Mesothelial cell of epicardium (in vitro differentiated cells): ENCODE results near the gene PHF11. TPM values are rescaled to one million over a fixed set of nuclear protein-coding genes. Genes with fewer than 3 reads are reported as not detected.

Source experiments
- DNase-seq, 2 experiments: peaks; one replicate each; pipeline ENCODE4 v3.0.0; 2021; ENCODE audit warnings: low spot score in 2 of 2; ENCODE audit not compliant: unreplicated experiment in 2 of 2
- H3K27ac Mint-ChIP-seq: 2 replicates; pipeline ENCODE4 v1.8.0; 2021; ENCODE audit warnings: mixed read lengths
- H3K27me3 Mint-ChIP-seq: 2 replicates; pipeline ENCODE4 v1.8.0; 2021; ENCODE audit warnings: low read depth, mixed read lengths
- H3K36me3 Mint-ChIP-seq: 2 replicates; pipeline ENCODE4 v1.8.0; 2021; ENCODE audit warnings: mixed read lengths
- H3K4me1 Mint-ChIP-seq: 2 replicates; pipeline ENCODE4 v1.8.0; 2021; ENCODE audit warnings: mixed read lengths
- H3K4me3 Mint-ChIP-seq: 2 replicates; pipeline ENCODE4 v1.8.0; 2021; ENCODE audit warnings: mild to moderate bottlenecking, moderate library complexity, mixed read lengths
- H3K9me3 Mint-ChIP-seq: 2 replicates; pipeline ENCODE4 v1.8.0; 2021; ENCODE audit warnings: mixed read lengths
- total RNA-seq: library from RNA; stranded (reverse); gene quantifications from 3 replicates; pipeline ENCODE4 v1.2.1, GENCODE V29; 2021
- TF ChIP-seq, protein P1 (sequence below): fragments of 200-600 bp; sonication (generic); IDR thresholded peaks from one replicate; pipeline ENCODE4 v1.5.0; 2021; ENCODE audit warnings: antibody characterized with exemption; ENCODE audit not compliant: unreplicated experiment

Gene PHF11
- total RNA-seq, 1 donor from 2014 or later, result 33.3 TPM

DNA sequence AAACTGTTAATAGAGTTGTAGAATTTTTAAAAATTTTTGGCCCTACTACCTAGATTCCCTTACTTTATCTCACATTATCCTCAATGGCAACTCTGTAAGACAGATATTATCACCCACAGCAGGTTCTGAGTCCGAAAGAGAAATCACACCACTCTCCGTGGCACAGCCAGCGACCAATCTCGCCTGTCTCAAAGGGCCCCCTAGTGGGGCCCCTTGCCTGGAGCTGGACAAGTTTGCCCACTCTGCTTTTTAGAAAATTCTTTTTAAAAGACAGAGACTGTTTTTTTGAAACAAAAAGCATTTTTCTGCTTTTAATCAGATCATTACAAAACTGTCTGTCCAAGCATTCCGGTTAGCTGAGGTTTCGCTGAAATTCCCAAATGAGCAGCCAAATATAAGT is 21.7 kb downstream of the PHF11 start:
- peaks cover 2% of the 10 kb centered on the region for H3K4me1 Mint-ChIP-seq
- TF ChIP-seq, protein P1, sequence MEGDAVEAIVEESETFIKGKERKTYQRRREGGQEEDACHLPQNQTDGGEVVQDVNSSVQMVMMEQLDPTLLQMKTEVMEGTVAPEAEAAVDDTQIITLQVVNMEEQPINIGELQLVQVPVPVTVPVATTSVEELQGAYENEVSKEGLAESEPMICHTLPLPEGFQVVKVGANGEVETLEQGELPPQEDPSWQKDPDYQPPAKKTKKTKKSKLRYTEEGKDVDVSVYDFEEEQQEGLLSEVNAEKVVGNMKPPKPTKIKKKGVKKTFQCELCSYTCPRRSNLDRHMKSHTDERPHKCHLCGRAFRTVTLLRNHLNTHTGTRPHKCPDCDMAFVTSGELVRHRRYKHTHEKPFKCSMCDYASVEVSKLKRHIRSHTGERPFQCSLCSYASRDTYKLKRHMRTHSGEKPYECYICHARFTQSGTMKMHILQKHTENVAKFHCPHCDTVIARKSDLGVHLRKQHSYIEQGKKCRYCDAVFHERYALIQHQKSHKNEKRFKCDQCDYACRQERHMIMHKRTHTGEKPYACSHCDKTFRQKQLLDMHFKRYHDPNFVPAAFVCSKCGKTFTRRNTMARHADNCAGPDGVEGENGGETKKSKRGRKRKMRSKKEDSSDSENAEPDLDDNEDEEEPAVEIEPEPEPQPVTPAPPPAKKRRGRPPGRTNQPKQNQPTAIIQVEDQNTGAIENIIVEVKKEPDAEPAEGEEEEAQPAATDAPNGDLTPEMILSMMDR, result no peak
- H3K27ac Mint-ChIP-seq, result no peak overlapping the region
- no peaks in the 10 kb centered on the region for H3K9me3 Mint-ChIP-seq
- H3K27me3 Mint-ChIP-seq, result no peaks in the 10 kb centered on the region
- H3K4me3 Mint-ChIP-seq, result no peak overlapping the region
- H3K36me3 Mint-ChIP-seq, result peaks cover 40% of the 10 kb centered on the region
- DNase-seq, result no peak

DNA sequence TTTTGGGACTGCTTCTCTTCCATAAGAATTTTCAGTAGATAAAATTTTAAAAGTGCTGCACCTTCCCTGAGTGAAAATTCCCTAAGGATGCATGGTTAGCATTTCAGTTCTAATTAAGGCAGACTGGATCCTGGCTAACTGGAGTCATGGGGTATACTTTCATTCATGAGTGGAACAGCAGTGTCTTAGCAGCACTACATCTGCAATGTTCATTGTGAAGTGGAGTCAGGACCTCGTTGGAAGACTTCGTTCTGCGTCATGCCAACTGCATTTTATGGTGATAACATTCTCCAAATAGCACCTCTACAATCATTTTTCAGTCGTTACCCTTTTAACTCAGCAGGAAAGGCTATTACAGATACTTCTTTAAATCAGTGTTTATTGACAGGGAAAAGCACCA is 25.5 kb downstream of the PHF11 start:
- Mint-ChIP-seq H3K27me3 (no peaks in the 10 kb centered on the region), H3K4me1 (peaks cover 2% of the 10 kb centered on the region), H3K4me3 (no peak overlapping the region), H3K9me3 (no peaks in the 10 kb centered on the region), H3K27ac (no peak overlapping the region), H3K36me3 (peaks cover 22% of the 10 kb centered on the region)
- TF ChIP-seq, protein P1, result no peak
- no peak for DNase-seq

- H3K27ac Mint-ChIP-seq, result no peak overlapping the region
- H3K36me3 Mint-ChIP-seq, result peaks cover 12% of the 10 kb centered on the region
- H3K9me3 Mint-ChIP-seq, result no peaks in the 10 kb centered on the region
- H3K4me1 Mint-ChIP-seq, result no peaks in the 10 kb centered on the region
- H3K27me3 Mint-ChIP-seq, result no peaks in the 10 kb centered on the region
- DNase-seq, result no peak
- no peak overlapping the region for H3K4me3 Mint-ChIP-seq
- TF ChIP-seq, protein P1, result no peak
Observed at GRCh38 chr13:49524740-49525501, 29.2 kb downstream of the PHF11 start.

- H3K27ac Mint-ChIP-seq, result no peak overlapping the region
- H3K27me3 Mint-ChIP-seq, result no peaks in the 10 kb centered on the region
- TF ChIP-seq, protein P1, result no peak
- no peaks in the 10 kb centered on the region for H3K4me1 Mint-ChIP-seq
- no peak for DNase-seq
- H3K4me3 Mint-ChIP-seq, result no peak overlapping the region
- H3K9me3 Mint-ChIP-seq, result no peaks in the 10 kb centered on the region
- H3K36me3 Mint-ChIP-seq, result peaks cover 20% of the 10 kb centered on the region
Observed at GRCh38 chr13:49527123-49527522, 31.4 kb downstream of the PHF11 start.

DNA sequence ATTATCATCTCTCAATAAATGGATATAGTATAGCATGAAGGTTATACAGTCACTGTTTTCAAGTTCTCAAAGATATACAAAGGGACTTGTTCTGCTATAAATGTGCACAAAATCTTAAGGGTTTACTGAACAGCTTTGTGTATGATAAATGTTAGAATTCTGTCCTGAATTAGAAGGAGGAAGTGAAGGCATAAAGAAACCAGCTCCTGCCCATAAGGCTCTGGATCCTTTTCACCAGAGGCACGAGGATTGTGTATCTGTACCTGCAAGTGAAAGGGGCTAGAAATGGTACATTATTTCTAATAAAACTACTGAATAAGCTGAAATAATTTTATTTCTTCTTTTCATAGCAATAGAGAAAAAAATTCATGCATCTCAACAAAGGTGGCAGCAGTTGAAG is 32.4 kb downstream of the PHF11 start:
- Mint-ChIP-seq H3K9me3 (no peaks in the 10 kb centered on the region), H3K27ac (no peak overlapping the region), H3K4me1 (no peaks in the 10 kb centered on the region), H3K36me3 (peaks cover 22% of the 10 kb centered on the region), H3K4me3 (no peak overlapping the region), H3K27me3 (no peaks in the 10 kb centered on the region)
- no peak for DNase-seq
- TF ChIP-seq, protein P1, result no peak
